Panc1 (cell line): ENCODE results near the gene PPP2R5A.

Experiments
- POLR2AphosphoS5 ChIP-seq: IDR thresholded peaks from 2 replicates; pipeline ENCODE4 v1.6.1; 2012; ENCODE audit warnings: mild to moderate bottlenecking, low read depth, low read length, moderate library complexity
- SIN3A ChIP-seq: IDR thresholded peaks from 2 replicates; pipeline ENCODE4 v1.6.1; 2012; ENCODE audit warnings: low read depth, mild to moderate bottlenecking, low read length, moderate library complexity, borderline replicate concordance; ENCODE audit not compliant: insufficient read depth
- TCF7L2 ChIP-seq: IDR thresholded peaks from 2 replicates; pipeline ENCODE4 v1.6.1; 2011; ENCODE audit warnings: mild to moderate bottlenecking, low read depth, low read length, inconsistent platforms
- TF ChIP-seq, protein P1 (sequence below): fragments of 450-650 bp; IDR thresholded peaks from 2 replicates; pipeline ENCODE4 v1.5.1; 2017; ENCODE audit warnings: mild to moderate bottlenecking
- TF ChIP-seq, protein P2 (sequence below), 2 experiments: IDR thresholded peaks; 2 replicates each; pipeline ENCODE4 v1.6.1; 2011 to 2012; ENCODE audit warnings: low read depth in 2 of 2, control low read depth in 1 of 2, low read length in 1 of 2, mild to moderate bottlenecking in 1 of 2, moderate library complexity in 1 of 2; ENCODE audit not compliant: insufficient read depth in 1 of 2

DNA sequence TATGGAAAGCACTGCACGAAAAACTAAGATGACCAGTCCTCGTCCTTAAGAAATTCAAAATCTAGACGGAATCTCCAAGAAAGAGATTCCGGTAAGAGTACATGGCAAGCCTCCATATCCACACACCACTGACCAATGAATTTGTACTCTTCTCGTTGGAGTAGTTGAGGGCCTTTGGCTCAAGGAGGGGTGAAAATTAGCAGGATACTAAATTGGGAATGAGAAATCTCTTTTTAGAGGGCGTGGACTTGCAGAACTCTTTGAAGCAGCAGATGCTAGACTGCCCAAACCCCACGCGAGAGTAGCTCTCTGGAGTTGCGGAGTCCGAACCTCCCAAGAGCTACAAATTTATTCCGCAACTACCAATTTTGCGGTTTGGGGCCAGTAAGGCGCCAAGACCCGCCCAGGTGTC, 872 bp upstream of the PPP2R5A start:
- TF ChIP-seq, protein P1, sequence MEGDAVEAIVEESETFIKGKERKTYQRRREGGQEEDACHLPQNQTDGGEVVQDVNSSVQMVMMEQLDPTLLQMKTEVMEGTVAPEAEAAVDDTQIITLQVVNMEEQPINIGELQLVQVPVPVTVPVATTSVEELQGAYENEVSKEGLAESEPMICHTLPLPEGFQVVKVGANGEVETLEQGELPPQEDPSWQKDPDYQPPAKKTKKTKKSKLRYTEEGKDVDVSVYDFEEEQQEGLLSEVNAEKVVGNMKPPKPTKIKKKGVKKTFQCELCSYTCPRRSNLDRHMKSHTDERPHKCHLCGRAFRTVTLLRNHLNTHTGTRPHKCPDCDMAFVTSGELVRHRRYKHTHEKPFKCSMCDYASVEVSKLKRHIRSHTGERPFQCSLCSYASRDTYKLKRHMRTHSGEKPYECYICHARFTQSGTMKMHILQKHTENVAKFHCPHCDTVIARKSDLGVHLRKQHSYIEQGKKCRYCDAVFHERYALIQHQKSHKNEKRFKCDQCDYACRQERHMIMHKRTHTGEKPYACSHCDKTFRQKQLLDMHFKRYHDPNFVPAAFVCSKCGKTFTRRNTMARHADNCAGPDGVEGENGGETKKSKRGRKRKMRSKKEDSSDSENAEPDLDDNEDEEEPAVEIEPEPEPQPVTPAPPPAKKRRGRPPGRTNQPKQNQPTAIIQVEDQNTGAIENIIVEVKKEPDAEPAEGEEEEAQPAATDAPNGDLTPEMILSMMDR = no peak
- TF ChIP-seq POLR2AphosphoS5 (no peak), SIN3A (no peak), TCF7L2 (no peak)
- TF ChIP-seq, protein P2, sequence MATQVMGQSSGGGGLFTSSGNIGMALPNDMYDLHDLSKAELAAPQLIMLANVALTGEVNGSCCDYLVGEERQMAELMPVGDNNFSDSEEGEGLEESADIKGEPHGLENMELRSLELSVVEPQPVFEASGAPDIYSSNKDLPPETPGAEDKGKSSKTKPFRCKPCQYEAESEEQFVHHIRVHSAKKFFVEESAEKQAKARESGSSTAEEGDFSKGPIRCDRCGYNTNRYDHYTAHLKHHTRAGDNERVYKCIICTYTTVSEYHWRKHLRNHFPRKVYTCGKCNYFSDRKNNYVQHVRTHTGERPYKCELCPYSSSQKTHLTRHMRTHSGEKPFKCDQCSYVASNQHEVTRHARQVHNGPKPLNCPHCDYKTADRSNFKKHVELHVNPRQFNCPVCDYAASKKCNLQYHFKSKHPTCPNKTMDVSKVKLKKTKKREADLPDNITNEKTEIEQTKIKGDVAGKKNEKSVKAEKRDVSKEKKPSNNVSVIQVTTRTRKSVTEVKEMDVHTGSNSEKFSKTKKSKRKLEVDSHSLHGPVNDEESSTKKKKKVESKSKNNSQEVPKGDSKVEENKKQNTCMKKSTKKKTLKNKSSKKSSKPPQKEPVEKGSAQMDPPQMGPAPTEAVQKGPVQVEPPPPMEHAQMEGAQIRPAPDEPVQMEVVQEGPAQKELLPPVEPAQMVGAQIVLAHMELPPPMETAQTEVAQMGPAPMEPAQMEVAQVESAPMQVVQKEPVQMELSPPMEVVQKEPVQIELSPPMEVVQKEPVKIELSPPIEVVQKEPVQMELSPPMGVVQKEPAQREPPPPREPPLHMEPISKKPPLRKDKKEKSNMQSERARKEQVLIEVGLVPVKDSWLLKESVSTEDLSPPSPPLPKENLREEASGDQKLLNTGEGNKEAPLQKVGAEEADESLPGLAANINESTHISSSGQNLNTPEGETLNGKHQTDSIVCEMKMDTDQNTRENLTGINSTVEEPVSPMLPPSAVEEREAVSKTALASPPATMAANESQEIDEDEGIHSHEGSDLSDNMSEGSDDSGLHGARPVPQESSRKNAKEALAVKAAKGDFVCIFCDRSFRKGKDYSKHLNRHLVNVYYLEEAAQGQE (IDR thresholded peaks at IDR 0.05; ENCODE audit: insufficient read depth in 1 of 2, low read depth in 2 of 2, low read length in 1 of 2) = no peak
